ENCODE data around the gene BOC. TPM values are rescaled to one million over a fixed set of nuclear protein-coding genes. Genes with fewer than 3 reads are reported as not detected.

The BOC gene
- total RNA-seq, 2 experiments from 2014 or later: not detected

GRCh38 chr3:113223475-113224281 lies 12.3 kb downstream of the BOC start:
- no peak overlapping the region for H3K4me3 ChIP-seq (ENCODE audit: low read length)
- H3K4me1 Mint-ChIP-seq (ENCODE audit: low read depth): peaks cover 6% of the 10 kb centered on the region
- peaks cover 11% of the 10 kb centered on the region for H3K4me1 ChIP-seq (ENCODE audit: insufficient read depth, low read length)
- POLR2A ChIA-PET: no interaction called here
- ATAC-seq (ENCODE audit: poor library complexity) (no peak), DNase-seq (peak in 3 of 14 experiments; percentile 11 to 25 (median 25))
- no peaks in the 10 kb centered on the region for H3K9me3 Mint-ChIP-seq
- CTCF ChIA-PET: no interaction called here
- H3K27ac ChIP-seq (ENCODE audit: low read depth in 1 of 2, low read length in 2 of 2): no peak overlapping the region
- no peaks in the 10 kb centered on the region for H3K9me3 ChIP-seq (ENCODE audit: control insufficient read depth in 1 of 2, insufficient read depth in 1 of 2, low read length in 2 of 2)
- H3K27ac Mint-ChIP-seq: no peak overlapping the region
- no peaks in the 10 kb centered on the region for H3K36me3 ChIP-seq (ENCODE audit: insufficient read depth, low read length)
- intact Hi-C loops (cut with DNase I, micrococcal nuclease): no loop called here
- H3K36me3 Mint-ChIP-seq (ENCODE audit: low read depth): no peaks in the 10 kb centered on the region
- peaks cover 0 to 8% of the 10 kb centered on the region in 2 experiments for H3K27me3 ChIP-seq (ENCODE audit: control insufficient read depth in 1 of 2, insufficient read depth in 2 of 2, low read length in 2 of 2)
- peaks cover 16% of the 10 kb centered on the region for H3K27me3 Mint-ChIP-seq
- TF ChIP-seq CTCF (IDR thresholded peaks at IDR 0.05): no peak
- H3K4me3 Mint-ChIP-seq: no peak overlapping the region

- no peak overlapping the region for H3K27ac ChIP-seq (ENCODE audit: low read depth in 1 of 2, low read length in 2 of 2)
- CTCF ChIA-PET: no interaction called here
- peaks cover 12% of the 10 kb centered on the region for H3K27me3 Mint-ChIP-seq
- intact Hi-C loops (cut with DNase I, micrococcal nuclease): no loop called here
- H3K36me3 ChIP-seq (ENCODE audit: insufficient read depth, low read length): no peaks in the 10 kb centered on the region
- peaks cover 6% of the 10 kb centered on the region for H3K4me1 Mint-ChIP-seq (ENCODE audit: low read depth)
- ATAC-seq (ENCODE audit: poor library complexity) (no peak), DNase-seq (no peak)
- no peaks in the 10 kb centered on the region for H3K36me3 Mint-ChIP-seq (ENCODE audit: low read depth)
- no peaks in the 10 kb centered on the region for H3K9me3 Mint-ChIP-seq
- peaks cover 11% of the 10 kb centered on the region for H3K4me1 ChIP-seq (ENCODE audit: insufficient read depth, low read length)
- H3K9me3 ChIP-seq (ENCODE audit: control insufficient read depth in 1 of 2, insufficient read depth in 1 of 2, low read length in 2 of 2): no peaks in the 10 kb centered on the region
- no peak overlapping the region for H3K4me3 ChIP-seq (ENCODE audit: low read length)
- no peak overlapping the region for H3K4me3 Mint-ChIP-seq
- POLR2A ChIA-PET: no interaction called here
- TF ChIP-seq CTCF (IDR thresholded peaks at IDR 0.05): no peak
- H3K27me3 ChIP-seq (ENCODE audit: control insufficient read depth in 1 of 2, insufficient read depth in 2 of 2, low read length in 2 of 2): peaks cover 0 to 8% of the 10 kb centered on the region in 2 experiments
- no peak overlapping the region for H3K27ac Mint-ChIP-seq
Observed at GRCh38 chr3:113225286-113225685, 13.9 kb downstream of the BOC start.

- Histone ChIP-seq H3K9me3 (ENCODE audit: control insufficient read depth in 1 of 2, insufficient read depth in 1 of 2, low read length in 2 of 2) (no peaks in the 10 kb centered on the region), H3K27ac (ENCODE audit: low read depth in 1 of 2, low read length in 2 of 2) (no peak overlapping the region), H3K36me3 (ENCODE audit: insufficient read depth, low read length) (no peaks in the 10 kb centered on the region), H3K4me3 (ENCODE audit: low read length) (no peak overlapping the region), H3K27me3 (ENCODE audit: control insufficient read depth in 1 of 2, insufficient read depth in 2 of 2, low read length in 2 of 2) (no peaks in the 10 kb centered on the region), H3K4me1 (ENCODE audit: insufficient read depth, low read length) (peaks cover 11% of the 10 kb centered on the region)
- ATAC-seq (ENCODE audit: poor library complexity): no peak
- intact Hi-C loops (cut with DNase I, micrococcal nuclease): no loop called here
- no peak for DNase-seq
- no peak overlapping the region for H3K4me3 Mint-ChIP-seq
- H3K36me3 Mint-ChIP-seq (ENCODE audit: low read depth): no peaks in the 10 kb centered on the region
- peaks cover 9% of the 10 kb centered on the region for H3K27me3 Mint-ChIP-seq
- H3K27ac Mint-ChIP-seq: no peak overlapping the region
- ChIA-PET POLR2A (no interaction called here), CTCF (no interaction called here)
- H3K4me1 Mint-ChIP-seq (ENCODE audit: low read depth): peaks cover 6% of the 10 kb centered on the region
- TF ChIP-seq CTCF (IDR thresholded peaks at IDR 0.05): no peak
- H3K9me3 Mint-ChIP-seq: no peaks in the 10 kb centered on the region
Observed at GRCh38 chr3:113226491-113226890, 15.1 kb downstream of the BOC start.

All from CD4-positive, alpha-beta T cell (primary cell).